ENCODE data around the gene SHF. TPM values are rescaled to one million over a fixed set of nuclear protein-coding genes. Genes with fewer than 3 reads are reported as not detected.
A peak's percentile ranks its signal among the peaks of the same experiment; 100 is the strongest.

SHF gene
- total RNA-seq, 2 donors from 2014 or later, result 0.81 to 1.4 TPM

DNA sequence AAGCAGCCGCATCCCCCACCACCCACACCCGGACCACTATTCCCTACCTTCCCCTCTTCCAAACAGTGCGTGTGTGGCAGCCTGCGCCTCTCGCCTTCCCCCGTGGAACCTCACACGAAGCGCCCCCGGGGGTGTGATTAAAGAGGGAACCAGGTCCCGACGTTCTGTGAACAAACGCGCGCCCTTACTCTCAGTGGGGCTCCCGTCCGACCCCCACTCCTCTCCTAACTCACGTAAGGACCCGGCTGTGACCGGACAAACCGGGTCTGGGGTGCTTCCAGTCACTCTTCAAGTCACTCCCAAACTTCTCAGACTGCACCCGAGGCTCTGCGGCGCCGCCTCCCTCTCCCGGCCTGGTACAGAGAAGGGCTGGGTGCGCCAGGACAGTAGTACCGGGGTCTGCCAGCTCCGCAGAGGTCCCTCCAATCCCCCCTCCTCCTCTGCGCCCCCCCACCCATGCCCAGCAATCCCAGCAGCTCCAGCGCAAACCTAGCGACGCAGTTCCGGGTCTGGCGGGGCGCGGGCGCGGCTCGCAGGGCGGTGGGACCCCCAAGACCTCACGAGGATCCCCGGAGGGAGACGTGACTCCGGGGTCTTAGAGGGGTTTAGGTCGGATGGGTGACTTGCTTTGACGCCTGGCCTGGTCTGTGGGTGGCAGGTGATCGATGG lies 58.7 kb downstream of the SHF start:
- ATAC-seq (no peak), DNase-seq (ENCODE audit: low spot score) (no peak)
- Mint-ChIP-seq H3K27me3 (peaks cover 46 to 65% of the 10 kb centered on the region in 2 donors), H3K4me3 (no peak overlapping the region), H3K36me3 (no peaks in the 10 kb centered on the region), H3K27ac (no peak overlapping the region), H3K4me1 (ENCODE audit: low read depth in 2 of 2) (peaks cover 0 to 5% of the 10 kb centered on the region in 2 donors), H3K9me3 (no peaks in the 10 kb centered on the region)

DNA sequence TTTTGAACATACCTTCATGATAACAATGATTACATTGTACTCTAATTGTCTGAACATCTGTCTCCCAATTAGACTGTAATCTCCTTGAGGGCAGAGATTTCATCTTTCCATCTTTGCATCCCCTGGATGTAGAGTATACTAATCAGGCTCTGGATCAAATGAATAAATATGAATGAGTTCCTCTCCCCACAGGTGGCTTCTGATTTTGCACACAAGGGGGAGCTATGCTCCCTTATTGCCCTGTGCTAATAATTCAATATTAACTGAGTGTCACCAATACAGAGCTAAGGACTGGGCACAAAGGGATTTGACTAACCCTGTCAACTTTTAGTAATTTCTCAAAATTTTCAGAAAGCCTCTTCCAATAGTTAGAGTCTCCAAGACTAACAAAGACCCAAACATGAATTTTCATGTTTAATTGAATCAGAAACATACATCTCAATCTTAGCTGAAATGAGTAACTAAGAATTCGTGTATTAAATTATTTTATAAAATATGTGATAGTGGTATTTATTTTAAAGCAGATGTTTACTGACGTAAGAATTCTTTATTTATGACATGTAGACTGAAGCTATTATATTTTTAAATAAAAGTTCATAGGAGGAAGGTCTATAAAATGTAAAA lies 61.1 kb downstream of the SHF start:
- ATAC-seq, result no peak
- no peaks in the 10 kb centered on the region for H3K36me3 Mint-ChIP-seq
- peaks cover 0 to 5% of the 10 kb centered on the region in 2 donors for H3K4me1 Mint-ChIP-seq (ENCODE audit: low read depth in 2 of 2)
- no peak overlapping the region for H3K4me3 Mint-ChIP-seq
- no peaks in the 10 kb centered on the region for H3K9me3 Mint-ChIP-seq
- no peak for DNase-seq (ENCODE audit: low spot score)
- H3K27me3 Mint-ChIP-seq, result peaks cover 40 to 44% of the 10 kb centered on the region in 2 donors
- H3K27ac Mint-ChIP-seq, result no peak overlapping the region

DNA sequence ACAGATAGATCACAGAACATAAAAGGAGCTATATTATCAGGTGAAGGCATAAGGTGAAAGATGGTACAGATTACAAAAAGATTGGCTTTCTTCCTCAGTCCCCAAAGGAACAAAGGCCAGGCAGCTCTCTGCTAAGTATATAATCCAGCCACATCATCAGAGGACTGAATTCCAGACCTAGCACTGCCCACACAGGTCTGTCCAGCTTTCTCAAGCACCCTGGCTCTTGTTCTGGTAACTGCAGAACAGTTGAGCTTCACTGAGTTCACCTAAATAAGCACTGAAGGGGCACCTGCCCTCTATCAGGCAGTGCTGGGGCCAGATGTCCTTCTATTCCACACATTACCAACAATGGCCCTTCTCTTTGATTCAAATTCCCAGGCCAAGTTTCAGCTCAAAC lies 64.4 kb downstream of the SHF start:
- Mint-ChIP-seq H3K27ac (no peak overlapping the region), H3K9me3 (no peaks in the 10 kb centered on the region), H3K4me3 (no peak overlapping the region), H3K4me1 (ENCODE audit: low read depth in 2 of 2) (peaks cover under 1 to 2% of the 10 kb centered on the region in 2 donors), H3K27me3 (peaks cover 41 to 44% of the 10 kb centered on the region in 2 donors), H3K36me3 (no peaks in the 10 kb centered on the region)
- DNase-seq (ENCODE audit: low spot score) (no peak), ATAC-seq (no peak)

DNA sequence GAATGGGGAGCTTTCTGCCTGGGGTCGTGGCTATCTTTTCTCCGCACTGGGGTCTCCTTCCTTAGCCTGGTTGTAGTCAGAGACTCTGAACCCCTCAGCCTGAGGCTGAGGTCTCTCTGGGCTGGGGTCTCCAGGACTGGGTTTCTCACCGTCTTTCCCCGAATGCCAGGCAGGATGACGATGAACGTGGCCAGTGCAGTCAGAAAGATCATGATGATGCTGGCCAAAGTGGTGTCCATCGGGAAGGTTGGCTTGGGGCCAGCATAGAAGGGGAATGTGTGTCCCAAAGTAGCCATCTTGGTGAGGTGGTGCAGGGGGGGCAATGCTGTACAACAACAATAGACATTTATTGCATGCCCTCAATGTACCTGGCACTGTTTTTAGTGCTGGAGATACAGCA lies 65.0 kb downstream of the SHF start:
- Mint-ChIP-seq H3K4me3 (no peak overlapping the region), H3K9me3 (no peaks in the 10 kb centered on the region), H3K27ac (no peak overlapping the region), H3K4me1 (ENCODE audit: low read depth in 2 of 2) (peaks cover 7 to 8% of the 10 kb centered on the region in 2 donors), H3K27me3 (peaks cover 41 to 44% of the 10 kb centered on the region in 2 donors), H3K36me3 (no peaks in the 10 kb centered on the region)
- DNase-seq (ENCODE audit: low spot score) (no peak), ATAC-seq (no peak)

DNA sequence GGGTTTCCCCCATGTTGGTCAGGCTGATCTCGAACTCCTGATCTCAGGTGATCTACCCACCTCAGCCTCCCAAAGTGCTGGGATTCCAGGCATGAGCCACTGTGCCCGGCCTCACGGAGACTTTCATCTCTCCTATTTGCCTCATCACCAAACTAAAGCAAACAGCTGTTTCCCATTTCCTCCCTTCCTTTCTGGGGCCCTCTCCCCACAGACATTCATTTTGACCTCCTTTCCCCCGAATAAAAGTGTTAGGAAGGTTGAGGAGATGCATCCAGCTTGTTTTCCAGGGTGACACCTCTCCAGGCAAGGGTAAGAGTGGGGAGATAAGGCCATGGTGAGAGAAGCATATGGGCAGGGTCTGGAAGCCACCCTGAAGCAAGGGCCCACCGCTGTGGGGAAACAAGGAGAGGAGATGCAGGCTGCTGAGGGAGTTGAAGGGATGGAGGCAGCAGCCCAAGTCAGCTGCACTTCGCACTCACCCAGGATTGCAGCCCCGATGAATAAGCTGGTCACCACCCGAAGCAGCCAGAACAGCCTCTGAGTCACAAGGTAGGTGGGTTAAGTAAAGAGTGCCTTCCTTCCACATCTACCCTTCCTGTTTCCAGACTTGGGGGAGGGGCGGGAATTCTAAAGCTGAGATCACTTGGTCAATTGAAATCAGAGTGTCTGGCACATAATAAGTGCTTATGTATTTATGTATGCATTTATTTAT lies 65.9 kb downstream of the SHF start:
- H3K27ac Mint-ChIP-seq, result no peak overlapping the region
- H3K9me3 Mint-ChIP-seq, result no peaks in the 10 kb centered on the region
- no peaks in the 10 kb centered on the region for H3K36me3 Mint-ChIP-seq
- no peak overlapping the region for H3K4me3 Mint-ChIP-seq
- peaks cover 13 to 15% of the 10 kb centered on the region in 2 donors for H3K4me1 Mint-ChIP-seq (ENCODE audit: low read depth in 2 of 2)
- peaks cover 45 to 47% of the 10 kb centered on the region in 2 donors for H3K27me3 Mint-ChIP-seq
- ATAC-seq, result no peak
- no peak for DNase-seq (ENCODE audit: low spot score)

DNA sequence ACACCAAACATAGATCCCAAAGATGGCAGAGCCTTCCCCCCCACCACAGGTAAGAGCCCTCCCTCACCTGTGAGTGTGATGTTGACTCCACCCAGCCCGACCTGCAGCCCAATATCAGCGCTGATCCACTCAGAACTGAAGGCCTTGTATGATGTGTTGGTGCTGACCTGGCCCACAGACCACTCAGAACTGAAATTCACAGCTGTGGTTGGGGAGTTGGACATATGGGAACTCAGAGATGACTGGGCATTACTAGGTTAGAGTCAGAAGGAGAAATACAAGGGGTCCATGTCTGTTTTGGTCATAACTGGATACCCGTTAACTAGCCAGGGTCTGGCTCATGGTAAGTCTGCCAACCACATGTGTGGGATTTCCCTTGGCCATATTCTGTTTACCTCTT lies 66.7 kb downstream of the SHF start:
- Mint-ChIP-seq H3K9me3 (no peaks in the 10 kb centered on the region), H3K4me3 (no peak overlapping the region), H3K27ac (no peak overlapping the region), H3K27me3 (peaks cover 40 to 44% of the 10 kb centered on the region in 2 donors), H3K36me3 (no peaks in the 10 kb centered on the region), H3K4me1 (ENCODE audit: low read depth in 2 of 2) (peaks cover 15 to 16% of the 10 kb centered on the region in 2 donors)
- DNase-seq (ENCODE audit: low spot score) (no peak), ATAC-seq (no peak)

DNA sequence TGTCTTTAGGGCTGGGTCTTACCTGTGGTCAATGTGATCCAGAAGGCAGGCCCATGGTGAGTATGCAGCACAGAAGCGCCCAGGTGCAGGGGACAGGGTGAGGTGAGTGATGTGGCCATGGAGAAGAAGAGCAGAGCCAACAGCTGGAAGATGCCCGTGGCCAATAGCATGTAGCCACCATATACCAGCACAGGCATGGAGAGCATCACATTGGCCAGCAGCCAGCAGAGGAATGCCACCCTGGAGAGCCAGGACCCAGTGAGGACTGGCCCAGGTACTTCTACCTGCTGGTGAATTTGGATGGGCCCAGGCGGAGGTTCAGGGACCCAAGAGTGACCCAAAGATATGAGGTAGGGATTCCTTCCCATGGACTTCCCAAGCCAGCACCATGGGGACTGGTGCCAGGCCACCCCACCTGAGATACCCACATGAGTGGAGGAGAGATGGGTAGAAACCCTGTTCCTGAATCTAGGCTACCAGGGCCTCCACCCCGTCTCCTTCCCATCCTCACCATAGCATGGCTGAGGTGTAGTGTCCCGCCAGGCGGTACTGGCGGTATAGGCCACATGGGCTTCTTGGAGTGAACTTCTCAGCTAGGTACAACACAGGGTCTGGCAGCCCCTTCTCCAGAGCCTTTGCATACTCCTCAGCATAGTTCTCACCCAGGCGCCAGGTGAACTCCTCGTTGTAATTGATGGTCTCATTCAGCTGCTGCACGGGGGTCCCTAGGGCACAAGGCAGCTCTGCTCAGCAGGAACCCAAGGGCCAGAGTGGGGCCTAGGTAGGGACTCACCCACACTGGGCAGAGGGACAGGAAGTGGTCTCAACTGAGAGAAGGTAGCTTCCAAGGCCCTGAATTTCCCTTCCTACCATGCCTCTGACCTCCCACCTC lies 67.4 kb downstream of the SHF start:
- ATAC-seq, result no peak
- H3K36me3 Mint-ChIP-seq, result no peaks in the 10 kb centered on the region
- peaks cover 40 to 43% of the 10 kb centered on the region in 2 donors for H3K27me3 Mint-ChIP-seq
- no peak for DNase-seq (ENCODE audit: low spot score)
- no peak overlapping the region for H3K27ac Mint-ChIP-seq
- H3K4me1 Mint-ChIP-seq (ENCODE audit: low read depth in 2 of 2), result peaks cover 15 to 16% of the 10 kb centered on the region in 2 donors
- no peaks in the 10 kb centered on the region for H3K9me3 Mint-ChIP-seq
- H3K4me3 Mint-ChIP-seq, result no peak overlapping the region

DNA sequence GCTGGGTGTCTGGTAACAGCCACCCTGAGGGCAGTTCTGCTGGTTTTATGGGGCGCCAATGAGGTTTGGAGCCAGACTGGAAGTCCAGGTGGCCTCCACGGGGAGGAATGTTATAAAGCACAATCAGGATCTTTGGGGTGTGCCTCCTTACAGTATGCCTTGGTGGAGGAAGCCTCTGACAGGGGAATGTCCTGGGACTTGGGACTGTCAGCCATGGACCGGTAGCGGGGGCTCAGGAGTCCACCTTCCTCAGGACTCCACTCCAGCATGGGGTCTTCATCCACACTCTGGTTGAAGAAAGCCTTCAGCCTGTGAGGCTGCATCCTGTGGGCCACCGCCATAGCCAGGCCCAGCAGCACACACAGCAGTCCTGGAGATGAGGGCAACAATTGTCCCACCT lies 68.8 kb downstream of the SHF start:
- H3K27ac Mint-ChIP-seq, result no peak overlapping the region
- DNase-seq (ENCODE audit: low spot score) (no peak), ATAC-seq (no peak)
- H3K4me3 Mint-ChIP-seq, result no peak overlapping the region
- H3K36me3 Mint-ChIP-seq, result peaks cover 2% of the 10 kb centered on the region
- peaks cover 46% of the 10 kb centered on the region in 2 donors for H3K27me3 Mint-ChIP-seq
- no peaks in the 10 kb centered on the region for H3K9me3 Mint-ChIP-seq
- H3K4me1 Mint-ChIP-seq (ENCODE audit: low read depth in 2 of 2), result peaks cover 16 to 18% of the 10 kb centered on the region in 2 donors

DNA sequence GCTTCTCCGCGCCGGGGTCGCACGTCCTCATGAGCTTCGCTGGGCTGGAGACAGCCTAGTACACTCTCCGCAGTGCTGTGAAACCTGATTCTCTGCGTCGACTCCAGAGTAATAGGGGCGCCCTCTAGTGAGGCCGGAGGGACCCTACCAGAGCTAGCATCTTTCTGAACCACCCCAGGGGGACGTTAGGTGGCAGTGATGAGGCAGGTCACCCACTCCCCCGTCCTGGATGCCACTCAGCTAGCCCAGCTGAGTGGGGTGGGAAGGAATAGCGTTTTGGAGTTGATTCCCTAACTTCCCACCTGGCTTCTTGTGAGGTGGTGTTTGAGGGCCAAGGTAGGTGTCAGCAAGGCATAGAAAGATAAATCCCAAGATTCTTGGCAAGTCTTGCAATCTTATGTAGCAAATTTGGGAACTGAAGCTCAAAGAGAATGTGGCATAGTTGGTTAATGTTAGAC lies 69.6 kb downstream of the SHF start:
- Mint-ChIP-seq H3K27ac (no peak overlapping the region), H3K4me3 (peak overlapping the region; percentile 63), H3K36me3 (peaks cover 5% of the 10 kb centered on the region), H3K4me1 (ENCODE audit: low read depth in 2 of 2) (peaks cover 16 to 20% of the 10 kb centered on the region in 2 donors), H3K27me3 (peaks cover 47 to 54% of the 10 kb centered on the region in 2 donors), H3K9me3 (no peaks in the 10 kb centered on the region)
- peak; percentile 80 for DNase-seq (ENCODE audit: low spot score)
- ATAC-seq, result peak; percentile 89 to 93

DNA sequence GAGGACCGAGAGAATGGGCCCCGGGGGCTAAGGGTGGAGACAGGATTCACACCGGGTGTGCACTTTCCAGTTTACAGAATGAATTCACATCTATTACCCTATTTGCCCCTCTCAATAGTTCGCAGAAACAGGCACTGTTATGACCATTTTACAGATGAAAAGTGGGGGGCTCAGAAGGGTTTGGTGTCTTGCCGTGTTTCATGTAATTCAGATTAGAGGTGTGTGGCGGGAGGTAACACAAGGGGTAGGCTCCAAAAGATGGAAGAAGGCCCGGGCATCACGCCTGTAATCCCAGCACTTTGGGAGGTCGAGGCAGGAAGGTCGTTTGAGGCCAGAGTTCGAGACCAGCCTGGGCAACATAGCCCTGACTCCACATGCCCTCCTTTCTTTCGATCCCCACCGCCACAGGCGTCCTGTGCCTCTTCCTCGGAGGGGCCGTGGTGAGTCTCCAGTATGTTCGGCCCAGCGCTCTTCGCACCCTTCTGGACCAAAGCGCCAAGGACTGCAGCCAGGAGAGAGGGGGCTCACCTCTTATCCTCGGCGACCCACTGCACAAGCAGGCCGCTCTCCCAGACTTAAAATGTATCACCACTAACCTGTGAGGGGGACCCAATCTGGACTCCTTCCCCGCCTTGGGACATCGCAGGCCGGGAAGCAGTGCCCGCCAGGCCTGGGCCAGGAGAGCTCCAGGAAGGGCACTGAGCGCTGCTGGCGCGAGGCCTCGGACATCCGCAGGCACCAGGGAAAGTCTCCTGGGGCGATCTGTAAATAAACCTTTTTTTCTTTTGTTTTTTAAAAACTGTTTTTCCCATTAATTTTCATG lies 70.2 kb downstream of the SHF start:
- ATAC-seq, result peak; percentile 1 to 40
- H3K27me3 Mint-ChIP-seq, result peaks cover 47 to 55% of the 10 kb centered on the region in 2 donors

More for the DNA sequence above, 70.2 kb downstream of the SHF start:
- DNase-seq (ENCODE audit: low spot score), result no peak
- H3K4me3 Mint-ChIP-seq, result peak overlapping the region; percentile 63
- peaks cover 16 to 20% of the 10 kb centered on the region in 2 donors for H3K4me1 Mint-ChIP-seq (ENCODE audit: low read depth in 2 of 2)
- H3K9me3 Mint-ChIP-seq, result no peaks in the 10 kb centered on the region
- peaks cover 5% of the 10 kb centered on the region for H3K36me3 Mint-ChIP-seq
- no peak overlapping the region for H3K27ac Mint-ChIP-seq

All from natural killer cell treated with Interleukin-12 subunit alpha and Interleukin-12 subunit beta and Interleukin-15 and Interleukin-18, amount 100 ng/mL, for 72 hours (primary cell).